HG03342 (cell line): ENCODE measurements around the gene PGAP3.

Source experiments
- ATAC-seq: cut with Tn5 transposase; IDR thresholded peaks from one replicate; pipeline ENCODE4 v1.9.1; 2021; ENCODE audit warnings: mild to moderate bottlenecking, moderate library complexity; ENCODE audit not compliant: unreplicated experiment

Gene PGAP3

GRCh38 chr17:39625198-39625785, 62.6 kb downstream of the PGAP3 start:
- no peak for ATAC-seq

GRCh38 chr17:39624313-39624712, 63.5 kb downstream of the PGAP3 start:
- ATAC-seq: no peak

GRCh38 chr17:39623356-39623950, 64.4 kb downstream of the PGAP3 start:
- no peak for ATAC-seq

- ATAC-seq: peak; percentile 54
These were observed 65.4 kb downstream of the PGAP3 start for GRCh38 chr17:39622380-39623006.

- peak; percentile 47 for ATAC-seq
These were observed 66.1 kb downstream of the PGAP3 start for GRCh38 chr17:39621523-39622379.
